Inflammatory macrophage treated with lipopolysaccharide for 4 hours (primary cell): ENCODE results near the gene STS.
A peak's percentile ranks its signal among the peaks of the same experiment; 100 is the strongest.
"Not testable (repeated sequence)": the region's sequence is repeated elsewhere in the genome, so short reads cannot be mapped to it uniquely, and the experiment has no call there.

Experiments used
- DNase-seq: peaks from one replicate; pipeline ENCODE4 v3.0.0-alpha.2; 2020

The STS gene

DNA sequence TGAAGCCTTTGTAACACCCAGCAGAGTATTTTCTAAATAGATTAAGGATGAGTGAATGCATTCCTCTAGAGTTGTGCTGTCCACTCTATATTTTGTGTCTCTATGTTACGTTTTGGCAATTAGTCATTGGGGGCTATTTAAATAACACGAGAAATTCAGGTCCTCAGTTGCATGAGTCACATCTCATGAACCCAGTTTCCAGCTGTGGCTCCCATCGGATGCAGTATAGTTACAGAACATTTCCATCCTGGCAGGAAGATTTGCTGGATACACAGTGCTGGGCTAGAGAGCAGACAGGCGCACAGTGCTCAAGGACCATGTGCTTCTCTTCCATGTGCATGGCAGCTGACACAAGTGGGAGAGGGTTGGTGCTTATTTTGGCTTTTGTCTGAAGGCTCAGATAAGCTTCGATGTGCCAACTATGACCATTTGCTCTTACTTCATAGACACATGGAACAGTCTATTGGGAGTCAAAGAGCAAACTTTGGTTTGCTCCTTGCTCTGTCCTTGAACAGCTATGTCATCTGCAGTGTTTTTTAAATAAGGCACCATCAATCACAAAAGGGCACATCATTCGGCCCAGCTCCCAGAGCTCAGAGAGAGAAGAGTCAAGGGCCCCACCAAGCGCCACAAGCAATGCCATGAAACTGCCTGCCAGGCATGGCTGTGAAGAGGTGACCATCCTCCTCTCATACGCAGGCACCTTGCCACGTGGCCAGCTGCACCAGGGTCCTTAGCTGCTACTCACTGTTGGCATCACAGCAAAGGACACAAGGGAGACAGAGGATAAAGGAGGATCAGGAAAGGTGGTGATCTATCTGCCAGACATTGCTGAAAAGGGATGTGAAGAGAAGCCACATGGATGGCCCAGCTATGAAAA is 8.1 kb upstream of the STS start:
- no peak for DNase-seq

GRCh38 chrX:7143076-7143475 is 4.4 kb upstream of the STS start:
- no peak for DNase-seq

GRCh38 chrX:7143941-7144525 is 3.5 kb upstream of the STS start:
- peak; percentile 7 for DNase-seq

- DNase-seq = peak; percentile 57
Observed at GRCh38 chrX:7145454-7145853, 2.1 kb upstream of the STS start.

- DNase-seq = peak; percentile 25
Observed at GRCh38 chrX:7146020-7146702, 1.4 kb upstream of the STS start.

GRCh38 chrX:7146703-7147412 is 654 bp upstream of the STS start:
- peak; percentile 52 for DNase-seq

DNA sequence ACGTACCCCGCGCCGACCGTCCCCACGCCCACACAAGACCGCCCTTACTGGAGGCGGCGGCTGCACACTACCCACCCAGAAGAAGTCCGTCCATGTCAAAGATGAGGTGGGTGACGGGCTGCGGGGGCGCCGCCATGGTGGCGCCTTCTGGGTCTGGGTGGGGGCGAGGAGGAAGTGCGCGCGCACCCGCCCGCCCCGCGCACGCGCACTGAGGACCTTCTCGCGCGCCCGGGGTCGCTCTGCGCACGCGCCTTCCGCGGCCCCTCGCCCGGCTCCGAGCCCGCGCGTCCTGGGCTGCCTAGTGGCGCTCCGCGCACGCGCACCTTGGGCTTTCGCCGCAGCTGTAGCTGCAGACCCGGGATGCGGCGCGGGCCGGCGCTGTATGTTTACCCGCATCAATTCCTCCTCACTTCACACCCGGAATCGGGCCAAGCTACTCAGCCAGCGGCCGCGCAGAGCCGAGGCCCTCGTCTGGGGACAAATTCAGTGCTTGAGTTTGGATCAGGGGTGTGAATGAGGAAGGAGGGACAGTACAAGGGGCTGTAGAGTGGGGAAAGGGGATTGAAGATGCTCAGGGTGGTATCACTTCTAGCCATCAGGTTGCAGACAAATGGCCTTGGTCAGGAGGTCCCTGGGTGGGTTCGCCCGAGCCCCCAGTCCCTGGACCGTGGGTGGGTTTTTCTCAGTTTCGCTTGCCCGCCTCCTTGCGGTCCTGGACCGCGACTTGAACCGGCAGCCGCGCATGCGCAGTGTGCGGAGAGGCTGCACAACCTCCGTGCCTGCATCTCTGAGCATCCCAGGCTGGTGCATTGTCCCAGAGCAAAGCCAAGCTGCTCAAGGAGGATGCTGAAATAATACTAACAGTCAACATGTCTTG is 704 bp downstream of the STS start, which contains the start of gene PUDP:
Gene PUDP, minus strand, starts transcription at position 176 of the 877 bp plus-strand sequence. Its CDS starts 40 bp downstream, at position 136.
- DNase-seq = peak; percentile 79

DNA sequence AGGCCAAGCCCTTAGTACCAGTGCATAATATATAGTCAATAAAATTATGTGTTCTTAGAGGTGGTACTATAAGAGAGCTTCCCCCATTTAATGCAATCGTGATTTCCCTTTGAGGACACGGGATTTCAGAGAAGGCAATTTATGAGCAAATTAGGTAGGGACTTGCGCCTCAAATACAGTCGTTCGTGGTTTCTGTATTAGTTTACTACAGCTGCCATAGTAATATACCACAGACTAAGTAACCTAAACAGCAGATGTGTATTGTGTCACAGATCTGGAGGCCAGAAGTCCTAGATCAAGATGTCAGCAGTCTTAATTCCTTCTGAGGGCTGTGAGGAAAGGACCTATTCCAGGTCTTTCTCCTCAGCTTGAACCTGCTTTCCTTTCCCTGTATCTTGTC is 1.9 kb downstream of the STS start:
- DNase-seq = no peak

DNA sequence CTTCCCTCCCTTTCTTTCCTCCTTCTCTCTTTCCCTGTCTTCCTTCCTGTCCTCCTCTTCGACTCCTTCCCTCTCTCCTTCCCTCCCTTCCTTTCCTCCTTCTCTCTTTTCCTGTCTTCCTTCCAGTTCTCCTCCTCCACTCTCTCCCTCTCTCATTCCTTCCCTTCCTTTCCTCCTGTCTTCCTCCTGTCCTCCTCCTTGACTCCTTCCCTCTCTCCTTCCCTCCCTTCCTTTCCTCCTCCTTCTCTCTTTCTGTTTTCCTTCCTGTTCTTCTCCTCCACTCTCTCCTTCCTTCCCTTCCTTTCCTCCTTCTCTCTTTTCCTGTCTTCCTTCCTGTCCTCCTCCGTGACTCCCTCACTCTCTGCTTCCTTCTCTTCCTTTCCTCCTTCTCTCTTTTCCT is 5.7 kb downstream of the STS start:
- no peak for DNase-seq

GRCh38 chrX:7154041-7154597 is 6.6 kb downstream of the STS start:
- no peak for DNase-seq

GRCh38 chrX:7155163-7155562 is 7.7 kb downstream of the STS start:
- no peak for DNase-seq

DNA sequence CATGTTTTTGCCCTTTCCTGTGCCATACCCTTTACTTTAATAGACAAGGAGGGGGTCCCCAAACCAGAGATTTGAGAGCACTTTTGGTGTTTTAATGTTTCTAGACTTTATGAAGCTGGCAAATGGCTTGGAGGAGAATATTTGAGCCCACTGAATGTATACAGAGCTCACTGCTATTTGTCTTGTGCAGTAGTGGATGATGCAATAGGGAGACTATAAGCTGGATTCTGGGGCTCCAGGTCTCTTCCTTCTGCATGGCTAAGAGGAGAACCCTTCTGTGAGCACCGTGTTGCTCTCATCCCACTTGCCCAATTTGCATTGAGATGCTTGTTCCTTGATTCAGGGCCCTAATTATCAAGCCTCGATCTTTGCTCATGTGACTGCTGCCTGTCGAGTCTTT is 9.4 kb downstream of the STS start:
- DNase-seq = no peak

DNA sequence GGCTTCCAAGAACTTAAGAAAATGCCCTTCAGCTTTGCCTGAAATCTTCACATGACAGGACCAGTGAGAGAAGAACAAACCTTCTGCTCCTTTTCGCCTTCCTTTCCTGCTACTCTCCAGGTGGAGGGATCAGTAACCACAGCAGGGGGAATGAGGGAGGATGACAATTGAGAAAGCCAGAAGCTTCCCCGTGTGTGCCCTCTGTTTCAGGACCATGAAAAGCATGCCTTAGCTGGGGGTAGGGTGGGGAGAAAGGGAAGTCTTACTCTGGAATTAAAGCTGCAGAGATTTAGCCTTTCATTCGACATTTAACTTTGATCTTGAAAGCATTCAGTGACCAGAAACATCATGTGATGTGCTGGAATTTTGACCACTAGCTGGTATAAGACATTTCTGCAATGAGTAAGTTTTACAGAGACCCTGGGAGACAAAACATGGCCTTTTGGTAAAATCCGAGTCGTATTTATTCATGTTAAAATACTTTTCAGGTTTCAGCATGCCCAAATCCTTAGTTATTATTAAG is 11.0 kb downstream of the STS start:
- DNase-seq = no peak

DNA sequence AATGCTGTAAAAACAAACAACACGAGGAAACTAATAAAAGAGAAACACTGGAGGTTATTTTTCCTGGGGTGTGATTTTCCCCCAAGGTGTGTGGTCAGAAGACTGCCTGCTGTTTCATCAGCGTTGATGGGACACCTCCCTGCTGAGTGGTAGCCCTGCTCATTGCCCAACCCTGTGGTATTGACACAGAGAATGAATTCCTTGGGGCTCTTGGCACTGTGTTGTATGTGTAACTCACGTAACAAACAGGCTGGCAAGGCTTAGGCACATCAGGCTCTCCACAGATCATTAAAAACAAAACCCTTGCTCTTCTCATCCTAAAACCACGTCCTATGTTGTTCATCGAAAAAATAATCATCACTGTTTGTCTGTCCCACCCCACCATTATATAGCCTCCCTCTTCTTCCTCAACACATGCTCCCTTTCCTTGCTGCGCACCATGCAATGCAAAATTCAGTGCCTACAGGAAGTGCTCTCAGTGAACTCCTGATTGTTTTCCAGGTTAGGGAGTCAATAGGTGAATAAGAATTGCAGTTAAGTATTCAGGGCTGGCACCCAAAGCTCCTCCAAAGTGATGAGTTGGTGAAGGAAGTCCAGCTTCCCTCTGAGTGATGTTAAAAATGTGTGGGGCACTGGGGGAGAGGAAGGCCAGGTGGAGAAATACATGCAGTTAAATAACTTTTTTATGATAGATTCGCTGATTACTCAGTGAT is 11.8 kb downstream of the STS start:
- no peak for DNase-seq

GRCh38 chrX:7163146-7163677 is 15.7 kb downstream of the STS start:
- no peak for DNase-seq

GRCh38 chrX:7164174-7164573 is 16.7 kb downstream of the STS start:
- no peak for DNase-seq

DNA sequence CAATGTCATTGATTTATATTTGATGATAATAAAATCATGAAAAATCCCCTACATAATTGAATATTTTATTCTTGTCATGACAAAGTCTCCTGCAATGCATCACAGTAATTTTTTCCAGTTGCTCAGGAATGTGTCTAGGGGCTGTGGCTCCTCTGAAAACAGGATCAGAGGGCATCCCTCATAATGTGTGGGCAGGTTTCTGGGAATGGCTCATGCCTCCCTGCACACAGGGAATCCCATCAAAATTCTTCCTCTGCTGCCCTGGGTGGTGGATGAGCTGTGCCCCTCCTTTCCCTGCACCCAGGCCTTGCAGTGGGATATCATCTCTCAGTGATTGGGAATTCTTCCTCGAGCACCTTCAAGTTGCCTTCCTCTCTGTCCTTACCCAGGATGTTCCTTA is 20.9 kb downstream of the STS start:
- DNase-seq = no peak

- no peak for DNase-seq
Observed at GRCh38 chrX:7169627-7170026, 22.1 kb downstream of the STS start.

DNA sequence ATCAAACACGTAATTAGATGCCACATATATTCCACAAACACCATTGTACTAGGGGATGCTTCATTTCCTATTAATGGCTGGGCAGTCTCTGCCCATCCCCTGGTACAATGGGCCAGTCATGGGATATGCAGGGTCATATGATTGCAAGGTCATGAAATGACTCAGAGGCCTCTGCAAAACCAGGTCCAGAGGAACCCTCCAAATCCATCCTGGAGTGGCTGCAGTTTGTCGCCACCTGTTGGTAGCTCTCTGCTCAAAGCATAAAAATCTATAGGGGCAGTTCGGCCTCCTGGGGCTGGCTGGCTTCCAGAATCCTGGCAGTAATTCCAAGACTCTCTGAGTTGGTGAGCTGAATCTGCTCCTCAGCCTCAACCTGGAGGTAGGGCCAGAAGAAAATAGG is 23.4 kb downstream of the STS start:
- DNase-seq = peak; percentile 22

DNA sequence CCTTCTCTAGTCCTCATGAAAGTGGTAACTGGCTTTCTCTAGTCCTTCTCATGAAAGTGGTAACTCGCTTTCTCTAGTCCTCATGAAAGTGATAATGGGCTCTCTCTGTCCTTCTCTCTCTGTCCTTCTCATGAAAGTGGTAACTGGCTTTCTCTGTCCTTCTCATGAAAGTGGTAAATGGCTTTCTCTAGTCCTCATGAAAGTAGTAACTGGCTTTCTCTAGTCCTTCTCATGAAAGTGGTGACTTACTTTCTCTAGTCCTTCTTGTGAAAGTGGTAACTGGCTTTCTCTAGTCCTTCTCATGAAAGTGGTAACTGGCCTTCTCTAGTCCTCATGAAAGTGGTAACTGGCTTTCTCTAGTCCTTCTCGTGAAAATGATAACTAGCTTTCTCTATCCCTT is 31.3 kb downstream of the STS start:
- not testable (repeated sequence) for DNase-seq

DNA sequence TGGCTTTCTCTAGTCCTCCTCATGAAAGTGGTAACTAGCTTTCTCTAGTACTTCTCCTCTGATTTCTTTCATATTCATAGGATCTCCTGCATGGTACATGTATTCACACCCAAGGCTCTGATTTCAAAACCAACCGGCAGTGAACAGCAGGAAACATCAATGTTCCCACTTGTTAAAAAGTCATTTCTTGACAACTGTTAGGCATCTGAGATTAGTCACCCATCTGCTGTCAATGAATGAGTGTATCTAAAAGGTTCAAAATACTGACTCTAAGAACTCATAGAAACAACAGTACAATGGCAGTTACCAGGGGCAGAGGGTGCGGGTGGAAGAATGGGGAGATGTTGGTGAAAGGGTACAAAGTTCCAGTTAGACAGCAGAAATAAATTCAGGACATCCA is 31.9 kb downstream of the STS start:
- DNase-seq = no peak
